Left lung (tissue), 10 donors: ENCODE data around the gene LYZL6. TPM values are rescaled to one million over a fixed set of nuclear protein-coding genes. Genes with fewer than 3 reads are reported as not detected.
"Not testable (repeated sequence)": the region's sequence is repeated elsewhere in the genome, so short reads cannot be mapped to it uniquely, and the experiment has no call there.

ENCODE experiments used
- ATAC-seq: fragments of 200-7000 bp; cut with Tn5 transposase; one replicate; pipeline ENCODE4 v1.9.1; 2020; ENCODE audit warnings: moderate library complexity
- DNase-seq, 4 donors: peaks; one replicate each; pipeline ENCODE4 v3.0.0-alpha.2; 2013 to 2020
- H3K27ac ChIP-seq, 2 donors: fragments of 200-600 bp; sonication (generic) in 1 of 2; one replicate each; pipeline versions ENCODE4 v1.5.0 to v1.8.0; 2020 to 2021
- H3K27me3 ChIP-seq, 2 donors: fragments of 200-600 bp; sonication (generic) in 1 of 2; one replicate each; pipeline versions ENCODE4 v1.5.0 to v1.8.0; 2020 to 2021
- H3K36me3 ChIP-seq, 2 donors: fragments of 200-600 bp; sonication (generic) in 1 of 2; one replicate each; pipeline versions ENCODE4 v1.5.0 to v1.8.0; 2020 to 2021
- H3K4me1 ChIP-seq, 2 donors: fragments of 200-600 bp; one replicate each; pipeline ENCODE4 v1.8.0; 2021
- H3K4me3 ChIP-seq, 2 donors: fragments of 200-600 bp; sonication (generic) in 1 of 2; one replicate each; pipeline versions ENCODE4 v1.5.0 to v1.8.0; 2020 to 2021; ENCODE audit warnings: mild to moderate bottlenecking in 1 of 2
- H3K9me3 ChIP-seq, 2 donors: fragments of 200-600 bp; sonication (generic) in 1 of 2; one replicate each; pipeline versions ENCODE4 v1.5.0 to v1.8.0; 2020 to 2021
- intact Hi-C, 2 donors: fragments of 100-400 bp; cut with DNase I; formaldehyde crosslinking; loops; one replicate each; pipeline versions ENCODE4 v1.11.2 to v1.14.2; 2022
- polyA plus RNA-seq, 6 donors: library from polyadenylated mRNA; unstranded; fragments of 120-200 nt; gene quantifications; one replicate each; pipeline ENCODE4 v1.2.1, GENCODE V29; 2013; ENCODE audit not compliant: insufficient read length in 6 of 6
- total RNA-seq, 2 donors: library from RNA; stranded (reverse); fragmentation: NEBNext Ultra II Directional; extraction: Animal tissue kit (Norgen Biotek cat#: 25700); gene quantifications; one replicate each; pipeline ENCODE4 v1.2.1, GENCODE V29; 2021
- TF ChIP-seq, protein P1 (sequence below), 2 donors: fragments of 200-600 bp; sonication (generic) in 1 of 2; IDR thresholded peaks; one replicate each; pipeline versions ENCODE4 v1.5.0 to v1.8.0; 2021; ENCODE audit warnings: antibody characterized with exemption in 2 of 2
- donor health status: DM: no; HTN: yes; CAD: no.
- donor health status: DM: no; HTN: no; CAD: no.

The LYZL6 gene
- total and polyA plus RNA-seq, 8 donors, result not detected

DNA sequence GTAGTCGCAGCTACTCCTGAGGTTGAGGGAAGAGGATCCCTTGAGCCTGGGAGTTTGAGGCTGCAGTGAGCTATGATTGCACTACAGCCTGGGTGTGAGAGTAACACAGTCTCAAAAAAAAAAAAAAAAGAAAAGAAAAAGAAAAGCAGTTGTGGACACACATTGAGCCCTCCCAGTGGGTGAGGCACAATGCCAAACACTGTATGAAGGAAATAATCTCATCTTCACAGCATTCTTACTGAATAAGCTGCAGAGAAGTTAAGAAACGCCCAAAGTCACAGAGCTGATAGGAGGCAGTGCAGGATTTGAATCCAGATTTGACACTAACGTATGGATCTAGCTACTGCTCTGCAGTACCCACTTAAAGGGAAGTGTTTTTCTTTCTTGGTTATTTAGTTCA, 5.9 kb upstream of the LYZL6 start:
- intact Hi-C loops, result no loop called here
- H3K27ac ChIP-seq, result no peak overlapping the region
- H3K36me3 ChIP-seq, result no peaks in the 10 kb centered on the region
- no peaks in the 10 kb centered on the region for H3K9me3 ChIP-seq
- no peak overlapping the region for H3K4me3 ChIP-seq
- DNase-seq, result no peak
- H3K27me3 ChIP-seq, result peaks cover 0 to 8% of the 10 kb centered on the region in 2 donors
- TF ChIP-seq, protein P1, sequence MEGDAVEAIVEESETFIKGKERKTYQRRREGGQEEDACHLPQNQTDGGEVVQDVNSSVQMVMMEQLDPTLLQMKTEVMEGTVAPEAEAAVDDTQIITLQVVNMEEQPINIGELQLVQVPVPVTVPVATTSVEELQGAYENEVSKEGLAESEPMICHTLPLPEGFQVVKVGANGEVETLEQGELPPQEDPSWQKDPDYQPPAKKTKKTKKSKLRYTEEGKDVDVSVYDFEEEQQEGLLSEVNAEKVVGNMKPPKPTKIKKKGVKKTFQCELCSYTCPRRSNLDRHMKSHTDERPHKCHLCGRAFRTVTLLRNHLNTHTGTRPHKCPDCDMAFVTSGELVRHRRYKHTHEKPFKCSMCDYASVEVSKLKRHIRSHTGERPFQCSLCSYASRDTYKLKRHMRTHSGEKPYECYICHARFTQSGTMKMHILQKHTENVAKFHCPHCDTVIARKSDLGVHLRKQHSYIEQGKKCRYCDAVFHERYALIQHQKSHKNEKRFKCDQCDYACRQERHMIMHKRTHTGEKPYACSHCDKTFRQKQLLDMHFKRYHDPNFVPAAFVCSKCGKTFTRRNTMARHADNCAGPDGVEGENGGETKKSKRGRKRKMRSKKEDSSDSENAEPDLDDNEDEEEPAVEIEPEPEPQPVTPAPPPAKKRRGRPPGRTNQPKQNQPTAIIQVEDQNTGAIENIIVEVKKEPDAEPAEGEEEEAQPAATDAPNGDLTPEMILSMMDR (IDR thresholded peaks at IDR 0.05), result no peak
- H3K4me1 ChIP-seq, result no peaks in the 10 kb centered on the region
- ATAC-seq, result no peak

DNA sequence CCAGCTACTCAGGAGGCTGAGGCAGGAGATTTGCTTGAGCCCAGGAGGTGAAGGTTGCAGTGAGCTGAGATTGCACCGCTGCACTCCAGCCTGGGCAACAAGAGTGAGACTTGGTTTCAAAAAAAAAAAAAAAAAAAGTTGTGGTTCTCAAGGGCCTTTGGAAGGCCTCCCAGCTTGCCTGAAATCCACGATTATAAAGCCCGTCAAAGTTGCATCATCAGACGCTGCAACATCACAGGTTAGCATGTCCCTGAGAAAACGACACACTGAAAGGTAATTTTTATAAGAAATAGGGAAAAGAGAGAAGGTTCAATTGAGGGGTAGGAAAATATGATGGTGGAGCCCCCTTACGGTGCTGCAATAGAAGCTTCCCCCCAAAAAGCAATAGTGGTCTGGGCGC, 4.6 kb upstream of the LYZL6 start:
- Histone ChIP-seq H3K36me3 (no peaks in the 10 kb centered on the region), H3K9me3 (no peaks in the 10 kb centered on the region), H3K27me3 (no peaks in the 10 kb centered on the region), H3K4me3 (no peak overlapping the region), H3K4me1 (no peaks in the 10 kb centered on the region), H3K27ac (no peak overlapping the region)
- ATAC-seq (no peak), DNase-seq (no peak)
- intact Hi-C loops, result no loop called here
- TF ChIP-seq, protein P1 (IDR thresholded peaks at IDR 0.05), result no peak

DNA sequence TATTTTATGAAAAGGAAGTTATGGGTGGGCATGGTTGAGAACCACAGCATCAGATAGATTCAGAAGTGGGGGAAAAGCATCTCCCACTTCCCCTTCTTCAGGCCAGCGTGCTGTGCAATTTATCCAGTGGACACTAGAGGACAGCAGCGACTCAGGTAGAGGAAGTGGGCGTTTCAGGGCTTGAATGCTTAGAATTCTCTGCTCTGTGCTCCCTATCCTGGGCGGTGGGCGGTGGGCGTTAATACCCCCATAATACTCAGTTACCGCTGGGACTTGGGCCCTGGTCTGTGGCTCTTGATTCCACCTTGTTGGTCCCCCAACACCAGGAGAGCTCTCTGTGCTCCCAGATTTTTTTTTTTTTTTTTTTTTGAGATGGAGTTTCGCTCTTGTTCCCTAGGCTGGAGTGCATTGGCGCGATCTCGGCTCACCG, 3.7 kb upstream of the LYZL6 start:
- TF ChIP-seq, protein P1 (IDR thresholded peaks at IDR 0.05), result peak; percentile 61 to 71
- Histone ChIP-seq H3K27me3 (no peaks in the 10 kb centered on the region), H3K27ac (no peak overlapping the region), H3K4me1 (no peaks in the 10 kb centered on the region), H3K9me3 (no peaks in the 10 kb centered on the region), H3K4me3 (no peak overlapping the region), H3K36me3 (no peaks in the 10 kb centered on the region)
- ATAC-seq (peak; percentile 94), DNase-seq (peak in 2 of 4 donors; percentile 28 to 42)
- intact Hi-C loops, result no loop called here

DNA sequence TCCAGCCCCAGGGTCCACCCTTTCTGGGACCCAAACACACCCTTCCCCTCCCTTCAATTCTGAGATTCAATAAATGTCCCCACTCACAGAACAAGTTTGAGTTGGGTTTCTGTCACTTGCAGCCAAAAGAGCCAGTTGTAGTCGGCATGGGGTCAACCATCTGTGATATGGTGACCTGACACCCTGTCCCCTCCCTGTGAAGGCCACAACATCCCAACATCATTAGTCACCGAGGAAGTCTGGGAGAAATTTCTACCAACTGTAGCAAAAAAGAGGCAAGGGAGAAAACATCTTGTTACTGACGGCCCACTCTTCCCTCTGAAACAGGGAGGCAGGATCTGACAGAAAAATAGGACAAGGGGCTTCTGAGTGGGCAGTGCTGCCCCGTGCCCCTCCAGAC, 638 bp upstream of the LYZL6 start:
- no peaks in the 10 kb centered on the region for H3K36me3 ChIP-seq
- H3K9me3 ChIP-seq, result no peaks in the 10 kb centered on the region
- TF ChIP-seq, protein P1 (IDR thresholded peaks at IDR 0.05), result no peak
- no peak for DNase-seq
- intact Hi-C loops, result no loop called here
- H3K27me3 ChIP-seq, result no peaks in the 10 kb centered on the region
- H3K4me3 ChIP-seq, result no peak overlapping the region
- no peak for ATAC-seq
- no peak overlapping the region for H3K27ac ChIP-seq
- no peaks in the 10 kb centered on the region for H3K4me1 ChIP-seq

DNA sequence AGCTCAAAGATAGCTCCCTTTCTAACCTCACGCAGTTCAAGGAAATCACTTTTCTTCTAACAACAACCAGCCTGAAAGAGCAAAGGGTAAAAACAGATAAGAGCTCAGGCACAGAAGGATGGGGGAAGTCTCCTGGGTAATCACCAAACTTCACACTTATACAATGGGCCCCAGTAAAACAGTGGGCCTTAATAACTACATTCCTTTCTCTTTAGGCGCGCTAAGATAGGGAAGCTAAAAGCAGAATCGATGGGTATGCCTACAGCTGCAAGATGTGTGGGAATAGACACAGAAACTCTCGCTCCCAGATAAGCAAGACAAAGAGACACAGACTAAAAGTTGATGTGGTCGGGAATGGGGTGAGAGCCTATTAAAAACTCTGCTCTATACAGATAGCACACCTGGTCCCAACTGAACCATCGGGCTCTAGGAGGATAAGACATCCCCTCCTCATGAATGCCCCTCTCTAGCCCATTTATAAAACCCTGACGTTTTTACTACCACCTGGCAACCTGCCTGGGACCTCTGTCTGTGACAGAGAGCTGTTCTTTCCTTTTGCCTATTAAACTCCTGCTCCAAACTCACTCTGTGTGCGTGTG, 826 bp downstream of the LYZL6 start:
- no peaks in the 10 kb centered on the region for H3K4me1 ChIP-seq
- TF ChIP-seq, protein P1 (IDR thresholded peaks at IDR 0.05), result no peak
- H3K27me3 ChIP-seq, result no peaks in the 10 kb centered on the region
- no peak for DNase-seq
- intact Hi-C loops, result no loop called here
- H3K4me3 ChIP-seq, result no peak overlapping the region
- no peak for ATAC-seq
- H3K27ac ChIP-seq, result no peak overlapping the region
- H3K9me3 ChIP-seq, result no peaks in the 10 kb centered on the region
- no peaks in the 10 kb centered on the region for H3K36me3 ChIP-seq

DNA sequence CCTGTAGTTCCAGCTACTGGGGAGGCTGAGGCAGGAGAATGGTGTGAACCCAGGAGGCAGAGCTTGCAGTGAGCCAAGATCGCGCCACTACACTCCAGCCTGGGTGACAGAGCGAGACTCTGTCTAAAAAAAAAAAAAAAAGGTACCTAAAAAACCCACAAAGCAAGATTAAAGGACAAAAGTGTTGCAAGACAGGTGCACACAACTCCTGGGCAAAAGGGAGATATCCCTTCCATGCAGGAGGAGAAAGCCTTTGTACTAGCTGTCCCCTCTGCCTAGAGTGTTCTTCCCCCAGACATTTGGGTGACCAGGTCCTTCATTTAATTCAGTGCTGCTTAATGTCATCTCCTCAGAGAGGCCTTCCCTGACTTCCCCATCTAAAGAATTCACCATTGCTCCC, 5.0 kb downstream of the LYZL6 start:
- DNase-seq, H3K27ac ChIP-seq, H3K36me3 ChIP-seq, H3K9me3 ChIP-seq, intact Hi-C loops, ATAC-seq, H3K27me3 ChIP-seq, H3K4me3 ChIP-seq, H3K4me1 ChIP-seq: not testable (repeated sequence)
